Transverse colon (tissue), 3 donors: ENCODE results near the gene ENAH.

Source experiments
- EP300 ChIP-seq: sonication (generic); formaldehyde crosslinking; IDR thresholded peaks from one replicate; pipeline ENCODE4 v1.6.1; 2017; ENCODE audit warnings: antibody characterized with exemption, low read depth
- TF ChIP-seq, protein P1 (sequence below), 5 experiments: fragments of 200-600 bp in 3 of 5; fragments of 450-650 bp in 2 of 5; sonication (generic) in 3 of 5; IDR thresholded peaks; 1 replicate in 2 of 5; 2 replicates in 3 of 5; pipeline ENCODE4 v1.5.1; 2016 to 2017; ENCODE audit warnings: antibody characterized with exemption in 5 of 5, inconsistent platforms in 3 of 5, mild to moderate bottlenecking in 2 of 5, moderate library complexity in 1 of 5

DNA sequence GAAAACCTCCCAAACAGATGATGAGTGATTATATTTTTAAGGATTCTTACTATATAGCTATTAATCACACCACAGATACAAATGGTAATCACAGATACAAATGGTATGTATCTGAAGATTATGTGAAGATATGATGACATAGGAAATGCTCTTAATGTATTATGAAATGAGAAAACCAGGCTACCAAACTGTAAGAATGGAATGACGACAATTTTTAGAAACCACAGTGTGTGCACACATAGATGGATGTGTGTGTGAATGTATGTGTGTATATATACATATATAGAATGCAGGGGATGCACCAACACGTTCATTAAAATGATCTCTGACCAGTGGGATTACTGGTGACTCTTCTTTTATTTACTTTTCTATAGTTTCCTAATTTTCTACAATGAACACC lies 21.5 kb upstream of the ENAH start:
- TF ChIP-seq, protein P1, sequence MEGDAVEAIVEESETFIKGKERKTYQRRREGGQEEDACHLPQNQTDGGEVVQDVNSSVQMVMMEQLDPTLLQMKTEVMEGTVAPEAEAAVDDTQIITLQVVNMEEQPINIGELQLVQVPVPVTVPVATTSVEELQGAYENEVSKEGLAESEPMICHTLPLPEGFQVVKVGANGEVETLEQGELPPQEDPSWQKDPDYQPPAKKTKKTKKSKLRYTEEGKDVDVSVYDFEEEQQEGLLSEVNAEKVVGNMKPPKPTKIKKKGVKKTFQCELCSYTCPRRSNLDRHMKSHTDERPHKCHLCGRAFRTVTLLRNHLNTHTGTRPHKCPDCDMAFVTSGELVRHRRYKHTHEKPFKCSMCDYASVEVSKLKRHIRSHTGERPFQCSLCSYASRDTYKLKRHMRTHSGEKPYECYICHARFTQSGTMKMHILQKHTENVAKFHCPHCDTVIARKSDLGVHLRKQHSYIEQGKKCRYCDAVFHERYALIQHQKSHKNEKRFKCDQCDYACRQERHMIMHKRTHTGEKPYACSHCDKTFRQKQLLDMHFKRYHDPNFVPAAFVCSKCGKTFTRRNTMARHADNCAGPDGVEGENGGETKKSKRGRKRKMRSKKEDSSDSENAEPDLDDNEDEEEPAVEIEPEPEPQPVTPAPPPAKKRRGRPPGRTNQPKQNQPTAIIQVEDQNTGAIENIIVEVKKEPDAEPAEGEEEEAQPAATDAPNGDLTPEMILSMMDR (IDR thresholded peaks at IDR 0.05), result no peak
- no peak for TF ChIP-seq EP300
